HG02870 (cell line): Measurements from ENCODE around the gene ITGB7.

ENCODE experiments used
- ATAC-seq: cut with Tn5 transposase; IDR thresholded peaks from one replicate; pipeline ENCODE4 v1.9.1; 2021; ENCODE audit warnings: mild to moderate bottlenecking, moderate library complexity; ENCODE audit not compliant: unreplicated experiment

The ITGB7 gene

GRCh38 chr12:53197011-53197640 is 9.9 kb downstream of the ITGB7 start:
- no peak for ATAC-seq

- ATAC-seq, result no peak
Observed at GRCh38 chr12:53196486-53196885, 10.6 kb downstream of the ITGB7 start.

GRCh38 chr12:53195516-53196420 is 11.3 kb downstream of the ITGB7 start:
- ATAC-seq, result no peak

- no peak for ATAC-seq
Observed at GRCh38 chr12:53194973-53195372, 12.1 kb downstream of the ITGB7 start.

- ATAC-seq, result no peak
Observed at GRCh38 chr12:53193985-53194716, 12.9 kb downstream of the ITGB7 start.

GRCh38 chr12:53193040-53193439 is 14.0 kb downstream of the ITGB7 start:
- ATAC-seq, result no peak

GRCh38 chr12:53192531-53193021 is 14.5 kb downstream of the ITGB7 start:
- no peak for ATAC-seq

GRCh38 chr12:53191885-53192530 is 15.0 kb downstream of the ITGB7 start:
- ATAC-seq, result no peak

GRCh38 chr12:53191096-53191884 is 15.8 kb downstream of the ITGB7 start:
- no peak for ATAC-seq

GRCh38 chr12:53190108-53190729 is 16.8 kb downstream of the ITGB7 start:
- no peak for ATAC-seq

- no peak for ATAC-seq
Observed at GRCh38 chr12:53187145-53187899, 19.7 kb downstream of the ITGB7 start.

- no peak for ATAC-seq
Observed at GRCh38 chr12:53186745-53187144, 20.3 kb downstream of the ITGB7 start.

- no peak for ATAC-seq
Observed at GRCh38 chr12:53185582-53186153, 21.4 kb downstream of the ITGB7 start.

- no peak for ATAC-seq
Observed at GRCh38 chr12:53184828-53185227, 22.2 kb downstream of the ITGB7 start.

- no peak for ATAC-seq
Observed at GRCh38 chr12:53182903-53183302, 24.1 kb downstream of the ITGB7 start.

GRCh38 chr12:53181935-53182334 is 25.1 kb downstream of the ITGB7 start:
- no peak for ATAC-seq

GRCh38 chr12:53180931-53181645 is 26.0 kb downstream of the ITGB7 start:
- ATAC-seq, result peak; percentile 36
